Central memory CD8-positive, alpha-beta T cell (primary cell): Measurements from ENCODE around the gene TOE1.
"Not testable (repeated sequence)": the region's sequence is repeated elsewhere in the genome, so short reads cannot be mapped to it uniquely, and the experiment has no call there.

Source experiments
- ATAC-seq: fragments of 150-1000 bp; cut with Tn5 transposase; replicated peaks from 2 replicates; pipeline ENCODE4 v1.10.0; 2022; ENCODE audit warnings: mild to moderate bottlenecking, moderate FRiP score, moderate number of reproducible peaks; ENCODE audit not compliant: poor library complexity, severe bottlenecking; ENCODE audit errors: extremely low read depth
- DNase-seq, 2 donors: peaks; one replicate each; pipeline ENCODE4 v3.0.0; 2021; ENCODE audit warnings: low spot score in 2 of 2
- H3K27ac Mint-ChIP-seq: one replicate; pipeline ENCODE4 v1.8.0; 2022; ENCODE audit warnings: low read depth, mild to moderate bottlenecking, moderate library complexity, mixed read lengths
- H3K27me3 Mint-ChIP-seq: one replicate; pipeline ENCODE4 v1.8.0; 2022; ENCODE audit warnings: mixed read lengths
- H3K36me3 Mint-ChIP-seq: one replicate; pipeline ENCODE4 v1.8.0; 2022; ENCODE audit warnings: mild to moderate bottlenecking, moderate library complexity, mixed read lengths; ENCODE audit not compliant: insufficient read depth
- H3K4me1 Mint-ChIP-seq: one replicate; pipeline ENCODE4 v1.8.0; 2022; ENCODE audit warnings: mixed read lengths
- H3K4me3 Mint-ChIP-seq: one replicate; pipeline ENCODE4 v1.8.0; 2022; ENCODE audit warnings: mild to moderate bottlenecking, moderate library complexity, mixed read lengths
- H3K9me3 Mint-ChIP-seq: one replicate; pipeline ENCODE4 v1.8.0; 2022; ENCODE audit warnings: mixed read lengths

The TOE1 gene

GRCh38 chr1:45375104-45376090, 35.4 kb downstream of the TOE1 start:
- peak overlapping the region; percentile 0 for H3K27ac Mint-ChIP-seq
- ATAC-seq (no peak), DNase-seq (no peak)
- H3K27me3 Mint-ChIP-seq = no peaks in the 10 kb centered on the region
- H3K36me3 Mint-ChIP-seq = no peaks in the 10 kb centered on the region
- H3K9me3 Mint-ChIP-seq = no peaks in the 10 kb centered on the region
- H3K4me1 Mint-ChIP-seq = no peaks in the 10 kb centered on the region
- H3K4me3 Mint-ChIP-seq = no peak overlapping the region

DNA sequence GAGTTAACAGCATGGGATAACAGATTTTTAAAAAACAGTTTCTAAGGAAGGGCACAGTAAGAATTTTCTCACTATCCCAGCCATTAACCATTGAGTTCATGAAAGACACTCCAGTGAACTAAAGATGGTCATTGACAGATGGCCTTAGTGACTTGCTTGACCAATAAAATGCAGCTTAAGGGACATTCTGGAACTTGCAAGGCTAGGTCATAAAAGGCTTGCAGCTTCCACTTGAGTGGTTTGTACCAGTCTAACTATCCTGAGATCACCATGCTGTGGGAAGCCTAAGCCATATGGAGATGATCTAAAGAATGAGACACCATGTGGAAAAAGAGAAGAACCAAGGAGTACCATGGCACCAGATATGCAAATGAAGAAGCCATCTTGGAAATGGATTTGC, 38.2 kb downstream of the TOE1 start:
- no peaks in the 10 kb centered on the region for H3K4me1 Mint-ChIP-seq
- DNase-seq (no peak), ATAC-seq (no peak)
- peaks cover 2% of the 10 kb centered on the region for H3K36me3 Mint-ChIP-seq
- no peak overlapping the region for H3K4me3 Mint-ChIP-seq
- no peak overlapping the region for H3K27ac Mint-ChIP-seq
- H3K27me3 Mint-ChIP-seq = no peaks in the 10 kb centered on the region
- H3K9me3 Mint-ChIP-seq = no peaks in the 10 kb centered on the region

GRCh38 chr1:45379524-45379923, 39.6 kb downstream of the TOE1 start:
- Mint-ChIP-seq H3K9me3 (no peaks in the 10 kb centered on the region), H3K36me3 (peaks cover 2% of the 10 kb centered on the region), H3K27me3 (no peaks in the 10 kb centered on the region), H3K4me3 (no peak overlapping the region), H3K27ac (no peak overlapping the region), H3K4me1 (no peaks in the 10 kb centered on the region)
- DNase-seq (no peak), ATAC-seq (no peak)

DNA sequence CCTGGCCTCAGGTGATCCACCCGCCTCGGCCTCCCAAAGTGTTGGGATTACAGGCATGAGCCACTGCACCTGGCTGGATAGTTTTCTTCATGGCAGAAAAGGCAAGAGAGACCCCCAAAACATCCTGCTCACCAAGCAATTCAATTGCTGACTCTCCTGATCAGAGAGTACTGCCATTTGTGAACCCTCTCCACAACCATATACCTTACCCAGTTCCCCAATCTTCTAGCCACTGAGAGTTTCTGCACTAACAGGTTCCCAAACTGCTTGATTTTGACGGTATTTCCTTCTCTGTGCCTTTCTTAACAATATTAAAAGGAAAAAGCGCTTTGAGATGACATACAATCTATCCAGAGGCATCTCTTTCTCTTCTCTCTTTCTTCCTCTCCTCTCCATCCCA, 40.2 kb downstream of the TOE1 start:
- H3K27ac Mint-ChIP-seq = no peak overlapping the region
- no peak for ATAC-seq

DNA sequence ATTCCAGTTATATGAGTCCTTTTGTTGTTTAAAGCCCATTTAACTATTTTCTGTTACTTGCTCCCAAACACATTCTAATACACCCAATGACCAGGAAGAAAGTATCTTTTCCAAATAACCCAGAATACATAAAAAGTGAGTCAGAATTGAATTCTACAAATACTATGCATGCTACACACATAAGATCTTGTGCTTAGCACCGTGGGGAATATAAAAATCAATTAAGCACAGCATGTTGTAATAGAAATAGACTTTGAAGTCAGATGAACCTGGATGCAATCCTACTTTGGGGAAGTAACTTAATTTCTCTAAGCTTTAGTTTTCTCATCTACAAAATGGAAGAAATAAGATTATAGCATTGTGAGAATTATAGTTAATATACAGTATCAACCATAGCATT, 40.8 kb downstream of the TOE1 start:
- DNase-seq (no peak), ATAC-seq (no peak)
- no peak overlapping the region for H3K27ac Mint-ChIP-seq
- no peak overlapping the region for H3K4me3 Mint-ChIP-seq
- H3K4me1 Mint-ChIP-seq = no peaks in the 10 kb centered on the region
- no peaks in the 10 kb centered on the region for H3K9me3 Mint-ChIP-seq
- peaks cover 2% of the 10 kb centered on the region for H3K36me3 Mint-ChIP-seq
- H3K27me3 Mint-ChIP-seq = no peaks in the 10 kb centered on the region

More for the DNA sequence above, 40.2 kb downstream of the TOE1 start:
- H3K27me3 Mint-ChIP-seq = no peaks in the 10 kb centered on the region
- no peak overlapping the region for H3K4me3 Mint-ChIP-seq
- no peaks in the 10 kb centered on the region for H3K4me1 Mint-ChIP-seq
- H3K36me3 Mint-ChIP-seq = peaks cover 2% of the 10 kb centered on the region
- H3K9me3 Mint-ChIP-seq = no peaks in the 10 kb centered on the region
- DNase-seq = no peak

DNA sequence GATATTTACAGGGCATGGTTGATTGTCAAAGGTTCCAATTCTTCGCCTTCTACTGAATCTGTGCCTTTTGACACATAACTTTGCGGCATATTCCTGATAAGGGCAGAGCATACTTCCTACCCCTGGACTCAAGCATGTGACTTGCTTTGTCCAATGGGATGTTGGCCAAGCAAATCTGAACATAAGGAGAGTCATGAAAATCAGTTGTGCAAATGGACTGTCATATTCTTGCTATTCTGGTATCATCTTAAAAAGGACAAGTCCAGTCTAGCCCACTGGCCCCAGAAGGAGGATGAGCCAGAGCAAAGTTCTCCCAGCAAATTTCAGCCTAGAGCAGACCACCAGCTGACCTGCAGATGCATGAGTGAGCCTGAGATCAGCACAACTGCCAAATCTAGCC, 41.3 kb downstream of the TOE1 start:
- no peaks in the 10 kb centered on the region for H3K9me3 Mint-ChIP-seq
- no peaks in the 10 kb centered on the region for H3K4me1 Mint-ChIP-seq
- peaks cover 2% of the 10 kb centered on the region for H3K36me3 Mint-ChIP-seq
- H3K4me3 Mint-ChIP-seq = no peak overlapping the region
- no peak for ATAC-seq
- no peak overlapping the region for H3K27ac Mint-ChIP-seq
- no peaks in the 10 kb centered on the region for H3K27me3 Mint-ChIP-seq
- no peak for DNase-seq

- DNase-seq (no peak), ATAC-seq (no peak)
- Mint-ChIP-seq H3K36me3 (peaks cover 2% of the 10 kb centered on the region), H3K27me3 (no peaks in the 10 kb centered on the region), H3K4me1 (no peaks in the 10 kb centered on the region), H3K4me3 (no peak overlapping the region), H3K9me3 (no peaks in the 10 kb centered on the region), H3K27ac (no peak overlapping the region)
These were observed 43.2 kb downstream of the TOE1 start for GRCh38 chr1:45383191-45383590.

GRCh38 chr1:45384213-45384612, 44.2 kb downstream of the TOE1 start:
- H3K9me3 Mint-ChIP-seq, H3K4me3 Mint-ChIP-seq, H3K27me3 Mint-ChIP-seq, H3K36me3 Mint-ChIP-seq, H3K27ac Mint-ChIP-seq, DNase-seq, ATAC-seq, H3K4me1 Mint-ChIP-seq: not testable (repeated sequence)

- no peaks in the 10 kb centered on the region for H3K9me3 Mint-ChIP-seq
- DNase-seq (no peak), ATAC-seq (no peak)
- no peaks in the 10 kb centered on the region for H3K27me3 Mint-ChIP-seq
- peaks cover 2% of the 10 kb centered on the region for H3K36me3 Mint-ChIP-seq
- no peaks in the 10 kb centered on the region for H3K4me1 Mint-ChIP-seq
- no peak overlapping the region for H3K27ac Mint-ChIP-seq
- no peak overlapping the region for H3K4me3 Mint-ChIP-seq
These were observed 45.3 kb downstream of the TOE1 start for GRCh38 chr1:45385302-45385701.

DNA sequence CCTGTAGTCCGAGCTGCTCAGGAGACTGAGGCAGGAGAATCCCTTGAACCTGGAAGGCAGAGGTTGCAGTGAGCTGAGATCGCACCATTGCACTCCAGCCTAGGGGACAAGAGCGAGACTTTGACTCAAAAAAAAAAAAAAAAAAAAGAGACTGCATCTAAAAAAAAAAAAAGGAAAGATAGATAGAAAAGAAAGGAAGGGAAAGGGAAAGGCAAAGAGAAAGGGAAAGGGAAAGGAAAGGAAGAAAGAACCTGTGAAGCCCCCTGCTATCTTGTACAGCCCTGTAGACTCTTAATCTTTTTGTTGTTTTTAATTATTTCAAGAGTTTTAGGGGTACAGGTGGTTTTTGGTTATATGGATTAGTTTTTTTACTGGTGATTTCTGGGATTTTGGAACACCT, 46.2 kb downstream of the TOE1 start:
- ATAC-seq = no peak
- H3K27me3 Mint-ChIP-seq = no peaks in the 10 kb centered on the region
- no peak for DNase-seq
- no peaks in the 10 kb centered on the region for H3K9me3 Mint-ChIP-seq
- H3K27ac Mint-ChIP-seq = no peak overlapping the region
- H3K4me3 Mint-ChIP-seq = no peak overlapping the region
- H3K4me1 Mint-ChIP-seq = no peaks in the 10 kb centered on the region
- peaks cover 2% of the 10 kb centered on the region for H3K36me3 Mint-ChIP-seq
